ENCODE data around the gene SHMT1.

The SHMT1 gene

GRCh38 chr17:18327093-18327492, 36.3 kb downstream of the SHMT1 start:
- ChIA-PET CTCF (no interaction called here), POLR2A (interaction anchor here (0.7 to 1.2 kb wide), 2 partner anchors 8 to 12 kb away, joined by 3 to 4 read pairs; partner anchors contain the start of genes SMCR8 and TOP3A)
- TF ChIP-seq NFRKB (IDR thresholded peaks at IDR 0.05) (no peak), ZNF384 (IDR thresholded peaks at IDR 0.05) (no peak), SP1 (IDR thresholded peaks at IDR 0.05) (no peak), CTBP1 (IDR thresholded peaks at IDR 0.05; ENCODE audit: borderline replicate concordance) (no peak), SUZ12 (IDR thresholded peaks at IDR 0.05) (no peak), FOXA1 (IDR thresholded peaks at IDR 0.05) (no peak), TARDBP (IDR thresholded peaks at IDR 0.05) (no peak), BHLHE40 (IDR thresholded peaks at IDR 0.05; ENCODE audit: borderline replicate concordance) (no peak), FOXM1 (IDR thresholded peaks at IDR 0.05; ENCODE audit: borderline replicate concordance) (no peak), FOXK2 (IDR thresholded peaks at IDR 0.05) (no peak), L3MBTL2 (conservative IDR thresholded peaks at IDR 0.05) (no peak)
- TF ChIP-seq, protein P1, sequence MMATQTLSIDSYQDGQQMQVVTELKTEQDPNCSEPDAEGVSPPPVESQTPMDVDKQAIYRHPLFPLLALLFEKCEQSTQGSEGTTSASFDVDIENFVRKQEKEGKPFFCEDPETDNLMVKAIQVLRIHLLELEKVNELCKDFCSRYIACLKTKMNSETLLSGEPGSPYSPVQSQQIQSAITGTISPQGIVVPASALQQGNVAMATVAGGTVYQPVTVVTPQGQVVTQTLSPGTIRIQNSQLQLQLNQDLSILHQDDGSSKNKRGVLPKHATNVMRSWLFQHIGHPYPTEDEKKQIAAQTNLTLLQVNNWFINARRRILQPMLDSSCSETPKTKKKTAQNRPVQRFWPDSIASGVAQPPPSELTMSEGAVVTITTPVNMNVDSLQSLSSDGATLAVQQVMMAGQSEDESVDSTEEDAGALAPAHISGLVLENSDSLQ (IDR thresholded peaks at IDR 0.05): no peak
- DNase-seq (ENCODE audit: extremely low spot score): no peak

GRCh38 chr17:18326572-18326971, 36.8 kb downstream of the SHMT1 start:
- ChIA-PET CTCF (no interaction called here), POLR2A (no interaction called here)
- no peak for DNase-seq (ENCODE audit: extremely low spot score)
- TF ChIP-seq HDGF (IDR thresholded peaks at IDR 0.05; ENCODE audit: borderline replicate concordance): no peak
- no peak for TF ChIP-seq FOXK2 (IDR thresholded peaks at IDR 0.05)
- TF ChIP-seq, protein P1 (IDR thresholded peaks at IDR 0.05): no peak
- TF ChIP-seq BHLHE40 (IDR thresholded peaks at IDR 0.05; ENCODE audit: borderline replicate concordance): no peak

DNA sequence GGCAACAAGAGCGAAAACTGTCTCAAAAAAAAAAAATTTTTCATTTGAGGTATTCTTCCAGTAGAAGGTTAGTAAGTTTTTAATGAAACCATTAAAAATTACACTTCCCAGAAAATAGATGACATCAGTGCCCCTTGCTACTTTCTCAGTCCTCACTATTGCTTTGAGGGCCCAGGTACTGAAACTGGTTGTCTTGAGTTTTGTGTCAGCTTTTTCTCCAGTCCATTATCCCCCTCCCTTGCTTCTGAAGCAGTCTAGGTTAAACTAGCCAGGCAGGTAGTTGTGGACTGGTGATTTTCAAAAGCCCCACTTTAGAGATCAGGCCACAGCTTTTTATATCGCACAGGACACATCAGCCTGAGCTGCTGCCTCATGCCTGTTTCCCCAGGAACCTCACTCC, 37.3 kb downstream of the SHMT1 start:
- TF ChIP-seq L3MBTL2 (conservative IDR thresholded peaks at IDR 0.05) (no peak), ZNF384 (IDR thresholded peaks at IDR 0.05) (no peak), FOXA1 (IDR thresholded peaks at IDR 0.05) (no peak), FOXM1 (IDR thresholded peaks at IDR 0.05; ENCODE audit: borderline replicate concordance) (no peak), ELF4 (IDR thresholded peaks at IDR 0.05) (no peak), LEF1 (IDR thresholded peaks at IDR 0.05; ENCODE audit: borderline replicate concordance) (no peak)
- TF ChIP-seq, protein P1 (IDR thresholded peaks at IDR 0.05): no peak
- no peak for DNase-seq (ENCODE audit: extremely low spot score)
- ChIA-PET CTCF (no interaction called here), POLR2A (no interaction called here)

DNA sequence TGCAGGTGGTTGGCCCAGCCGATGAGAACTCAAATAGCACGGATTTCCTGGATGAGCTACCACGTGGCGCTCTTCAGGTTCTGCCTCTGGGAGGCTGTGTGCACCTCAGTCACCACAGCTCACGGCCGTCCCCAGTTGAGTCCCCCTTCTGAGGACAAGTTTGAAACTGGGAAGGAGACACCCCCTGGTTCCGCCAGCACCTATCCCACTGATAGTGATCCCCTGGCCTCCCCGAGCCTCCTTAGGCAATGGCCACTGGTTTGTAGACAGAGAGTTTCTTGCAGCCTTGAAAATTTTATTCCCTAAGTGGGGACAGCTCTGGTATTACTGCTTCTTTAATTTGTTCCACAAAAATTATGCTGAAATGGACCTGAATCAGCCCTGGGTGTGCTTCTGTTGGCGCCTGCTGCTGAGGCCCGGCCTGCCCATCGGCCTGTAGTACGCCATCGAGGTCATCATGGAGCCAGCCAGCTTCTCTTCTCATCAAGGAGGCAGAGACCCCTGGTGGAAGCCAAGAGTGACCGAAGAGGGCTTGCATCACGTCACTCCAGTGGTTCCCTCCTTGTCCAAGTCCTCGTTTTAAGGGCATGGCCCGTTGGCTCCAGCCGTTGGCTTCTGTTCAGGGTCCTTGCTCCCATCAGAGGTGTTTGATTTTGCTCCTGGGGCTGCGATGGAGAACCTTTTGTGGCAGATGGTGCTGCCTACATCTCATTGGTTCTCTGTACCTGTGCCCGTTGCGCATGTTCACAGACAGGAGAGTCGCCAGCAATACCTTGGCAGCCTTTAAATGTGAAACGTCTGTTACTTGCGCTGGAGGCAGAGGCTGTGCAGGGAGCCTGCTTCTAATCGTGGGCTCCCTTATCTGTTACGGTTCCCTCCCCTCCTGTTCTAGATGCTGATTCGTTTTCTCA, 39.0 kb downstream of the SHMT1 start:
- ChIA-PET CTCF (no interaction called here), POLR2A (interaction anchor here (0.7 to 1.0 kb wide), 2 partner anchors 9 to 141 kb away, joined by 3 read pairs; partner anchors contain the start of genes ALKBH5, SMCR8 and TOP3A)
- TF ChIP-seq HDGF (IDR thresholded peaks at IDR 0.05; ENCODE audit: borderline replicate concordance) (no peak), FOXM1 (IDR thresholded peaks at IDR 0.05; ENCODE audit: borderline replicate concordance) (no peak), BHLHE40 (IDR thresholded peaks at IDR 0.05; ENCODE audit: borderline replicate concordance) (no peak), TARDBP (IDR thresholded peaks at IDR 0.05) (no peak), SP1 (IDR thresholded peaks at IDR 0.05) (no peak), ELF4 (IDR thresholded peaks at IDR 0.05) (no peak), LEF1 (IDR thresholded peaks at IDR 0.05; ENCODE audit: borderline replicate concordance) (no peak), NFRKB (IDR thresholded peaks at IDR 0.05) (no peak), CTBP1 (IDR thresholded peaks at IDR 0.05; ENCODE audit: borderline replicate concordance) (no peak), ARNT (IDR thresholded peaks at IDR 0.05) (no peak), FOXA1 (IDR thresholded peaks at IDR 0.05) (no peak), L3MBTL2 (conservative IDR thresholded peaks at IDR 0.05) (no peak), SUZ12 (IDR thresholded peaks at IDR 0.05) (no peak), FOXK2 (IDR thresholded peaks at IDR 0.05) (no peak), ZNF384 (IDR thresholded peaks at IDR 0.05) (no peak)
- TF ChIP-seq, protein P1 (IDR thresholded peaks at IDR 0.05): no peak
- no peak for DNase-seq (ENCODE audit: extremely low spot score)

- no peak for DNase-seq (ENCODE audit: extremely low spot score)
- POLR2A ChIA-PET: interaction anchor here (0.7 to 1.0 kb wide), 2 partner anchors 9 to 140 kb away, joined by 3 read pairs; partner anchors contain the start of genes ALKBH5, SMCR8 and TOP3A
- no peak for TF ChIP-seq LEF1 (IDR thresholded peaks at IDR 0.05; ENCODE audit: borderline replicate concordance)
- TF ChIP-seq FOXA1 (IDR thresholded peaks at IDR 0.05): no peak
- CTCF ChIA-PET: no interaction called here
These were observed 39.7 kb downstream of the SHMT1 start for GRCh38 chr17:18323507-18324139.

All from HEK293T (cell line).